Right cardiac atrium (tissue), 5 donors: ENCODE measurements around the gene CAPZB. TPM values are rescaled to one million over a fixed set of nuclear protein-coding genes. Genes with fewer than 3 reads are reported as not detected.

Experiments
- ATAC-seq, 2 donors: fragments of 200-7000 bp; cut with Tn5 transposase; one replicate each; pipeline versions ENCODE4 v1.8.0 to v1.9.1; 2020; ENCODE audit warnings: moderate library complexity in 2 of 2, mild to moderate bottlenecking in 1 of 2
- DNase-seq, 3 donors: peaks; one replicate each; pipeline ENCODE4 v3.0.0-alpha.2; 2020
- H3K27ac ChIP-seq: one replicate; pipeline ENCODE4 v1.5.1; 2013; ENCODE audit warnings: mild to moderate bottlenecking, low read length, control low read depth, moderate library complexity
- H3K27me3 ChIP-seq: one replicate; pipeline ENCODE4 v1.6.1; 2013; ENCODE audit not compliant: control insufficient read depth, insufficient read depth
- H3K4me1 ChIP-seq: one replicate; pipeline ENCODE4 v1.6.1; 2013; ENCODE audit warnings: low read length; ENCODE audit not compliant: control insufficient read depth, insufficient read depth
- H3K4me3 ChIP-seq: one replicate; pipeline ENCODE4 v1.5.1; 2013; ENCODE audit warnings: low read length, control low read depth
- H3K9me3 ChIP-seq: one replicate; pipeline ENCODE4 v1.6.1; 2013; ENCODE audit warnings: low read length; ENCODE audit not compliant: control insufficient read depth
- WGBS: extraction: QIAGEN DNeasy Blood & Tissue Kit; methylation state at CpG from one replicate; pipeline ENCODE4 v1.1.7; 2013; 5-methylcytosine and 5-hydroxymethylcytosine counted together
- intact Hi-C, 4 donors: fragments of 100-400 bp; cut with DNase I; formaldehyde crosslinking; loops; one replicate each; pipeline versions ENCODE4 v1.11.0 to v1.14.0; 2022 to 2023
- polyA plus RNA-seq: library from polyadenylated mRNA; stranded (reverse); fragments of 200-250 nt; gene quantifications from one replicate; pipeline ENCODE4 v1.2.3, GENCODE V29; 2013
- total RNA-seq, 4 donors: library from RNA; stranded (reverse); fragmentation: NEBNext Ultra II Directional; extraction: Animal tissue kit (Norgen Biotek cat#: 25700); gene quantifications; one replicate each; pipeline ENCODE4 v1.2.1, GENCODE V29; 2021
- donor health status: healthy with polysubstance abuse.
- donor health status: DM: no; HTN: yes; CAD: no.
- donor health status: DM: no; HTN: no; CAD: no.
- donor health status: DM: no; HTN: yes; CAD: no; lungs with severe emphysema.
- donor health status: DM: yes; HTN: yes; CAD: no.

CAPZB gene
- total and polyA plus RNA-seq, 5 donors, result 226 to 255 (median 228) TPM

DNA sequence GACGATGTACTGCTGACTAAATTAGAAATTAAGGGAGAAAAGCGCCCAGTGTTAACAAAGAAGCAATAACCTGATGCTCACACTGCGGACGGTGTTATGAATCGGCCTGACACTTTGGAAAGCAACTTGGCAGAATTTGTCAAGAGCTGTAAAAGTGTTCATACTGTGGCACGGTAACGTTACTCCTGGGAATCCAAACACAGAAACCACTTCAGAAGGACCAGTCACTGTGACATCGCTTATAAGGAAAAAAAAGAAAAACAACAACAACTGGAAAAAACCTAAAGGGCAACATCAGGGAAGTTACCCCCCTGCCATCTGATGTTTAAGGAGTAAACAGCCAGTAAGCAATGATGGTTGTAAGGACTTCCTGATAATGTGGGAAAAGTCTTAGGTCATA, 27.7 kb downstream of the CAPZB start:
- ATAC-seq (no peak), DNase-seq (no peak)
- Histone ChIP-seq H3K27ac (peak overlapping the region; percentile 66), H3K9me3 (no peaks in the 10 kb centered on the region), H3K4me3 (no peak overlapping the region), H3K27me3 (no peaks in the 10 kb centered on the region), H3K4me1 (peaks cover 35% of the 10 kb centered on the region)
- intact Hi-C loops, result no loop called here
- 58% methylated on average over 8 of the region's 8 CpGs for WGBS

DNA sequence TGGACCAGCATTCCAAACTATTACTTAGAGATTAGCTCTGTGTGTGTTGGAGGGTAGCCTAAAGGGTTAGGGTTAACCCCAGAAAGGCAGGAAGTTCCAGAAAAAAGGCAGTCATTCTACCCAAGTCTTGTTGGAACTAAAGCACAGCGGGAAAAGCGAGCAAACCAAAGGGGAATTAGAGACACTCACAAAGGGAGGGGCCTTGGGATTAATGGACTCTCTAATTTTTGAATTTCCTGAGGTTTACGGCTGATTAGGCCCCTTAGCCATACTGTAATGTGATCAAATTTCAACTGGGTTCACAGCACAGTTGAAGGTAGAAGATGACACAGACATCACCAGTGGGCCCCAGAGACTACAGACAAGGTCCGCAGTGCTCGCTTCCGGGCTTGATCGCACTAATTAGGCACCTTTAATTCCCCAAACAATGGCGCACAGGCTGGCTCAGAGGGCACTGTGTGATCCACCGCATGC, 28.3 kb downstream of the CAPZB start:
- ATAC-seq (peak in 1 of 2 donors; percentile 44), DNase-seq (peak in 1 of 3 donors; percentile 12)
- Histone ChIP-seq H3K4me1 (peaks cover 41% of the 10 kb centered on the region), H3K27ac (peak overlapping the region; percentile 66), H3K4me3 (no peak overlapping the region), H3K9me3 (no peaks in the 10 kb centered on the region), H3K27me3 (no peaks in the 10 kb centered on the region)
- intact Hi-C loops, result no loop called here
- 51% methylated on average over 9 of the region's 9 CpGs for WGBS

DNA sequence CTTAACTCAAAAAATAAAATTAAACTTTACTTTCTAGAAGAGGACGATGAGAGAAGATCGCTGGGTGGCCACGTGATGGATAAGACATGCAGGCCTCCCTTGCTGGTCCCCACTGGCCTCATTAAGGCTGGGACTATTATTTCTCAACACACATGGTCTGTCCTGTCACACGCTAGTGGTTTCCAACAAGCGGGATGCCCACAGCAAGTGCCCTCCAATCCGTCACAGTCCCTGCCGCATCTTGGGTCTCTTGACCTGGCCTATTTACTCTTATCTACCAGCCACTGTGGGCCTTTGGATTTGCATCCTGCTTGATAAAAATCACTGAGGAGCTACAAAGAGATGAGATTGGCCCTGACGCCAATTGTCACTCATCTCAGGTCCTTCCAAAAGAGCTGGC, 30.0 kb downstream of the CAPZB start:
- ATAC-seq (no peak), DNase-seq (peak in 1 of 3 donors; percentile 23)
- Histone ChIP-seq H3K27ac (peak overlapping the region; percentile 74), H3K4me3 (no peak overlapping the region), H3K4me1 (peaks cover 51% of the 10 kb centered on the region), H3K27me3 (no peaks in the 10 kb centered on the region), H3K9me3 (no peaks in the 10 kb centered on the region)
- intact Hi-C loops, result no loop called here
- 66% methylated on average over 8 of the region's 8 CpGs for WGBS

DNA sequence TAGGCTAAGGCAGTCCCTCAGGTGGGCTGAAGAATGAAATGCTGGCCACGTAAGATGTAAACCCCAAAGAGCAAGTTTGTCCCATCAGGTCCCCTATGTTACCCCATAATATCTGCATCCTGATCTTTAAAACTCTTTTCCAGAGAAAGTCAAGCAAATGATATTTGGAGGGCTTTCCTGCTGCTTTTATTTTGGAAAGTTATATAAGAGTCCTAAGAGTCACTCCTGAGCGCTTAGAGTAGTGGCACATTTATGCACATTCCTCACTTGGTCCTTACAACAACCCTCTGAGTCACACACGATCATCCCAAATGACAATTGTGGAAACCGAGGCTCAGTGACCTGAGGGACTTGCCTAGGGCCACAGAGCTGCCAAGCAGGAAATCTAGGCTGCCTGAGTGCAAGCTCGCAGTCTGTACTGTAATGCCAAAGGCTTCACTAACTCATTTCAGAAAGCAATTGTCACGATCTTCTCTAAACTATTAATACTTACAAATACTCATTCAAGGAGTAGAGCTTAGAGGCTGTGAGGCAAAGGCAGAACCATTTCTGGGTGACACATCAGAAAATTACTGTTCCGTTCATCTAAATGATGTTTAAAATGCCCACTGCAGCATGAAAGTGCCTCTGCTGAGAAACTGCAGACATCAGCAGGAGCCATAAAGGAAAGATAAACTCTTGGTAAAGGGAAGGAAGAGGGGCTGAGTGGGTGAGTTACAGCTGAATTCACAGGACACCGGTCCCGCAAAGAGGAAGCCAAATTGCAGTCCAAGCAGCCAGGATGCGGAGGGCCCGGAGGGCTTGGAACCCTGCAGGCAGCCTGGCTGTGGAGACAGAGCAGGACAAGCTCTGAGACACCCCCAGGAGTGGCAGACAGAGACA, 30.8 kb downstream of the CAPZB start:
- Histone ChIP-seq H3K27me3 (no peaks in the 10 kb centered on the region), H3K4me3 (no peak overlapping the region), H3K4me1 (peaks cover 51% of the 10 kb centered on the region), H3K27ac (peak overlapping the region; percentile 61), H3K9me3 (no peaks in the 10 kb centered on the region)
- WGBS, result 43% methylated on average over 11 of the region's 11 CpGs
- DNase-seq, result peak in 1 of 3 donors; percentile 65
- intact Hi-C loops, result no loop called here
- no peak for ATAC-seq

- H3K9me3 ChIP-seq, result no peaks in the 10 kb centered on the region
- H3K4me1 ChIP-seq, result peaks cover 58% of the 10 kb centered on the region
- intact Hi-C loops, result no loop called here
- H3K27me3 ChIP-seq, result no peaks in the 10 kb centered on the region
- WGBS, result 55% methylated on average over 3 of the region's 3 CpGs
- H3K4me3 ChIP-seq, result no peak overlapping the region
- ATAC-seq, result no peak
- peak overlapping the region; percentile 8 for H3K27ac ChIP-seq
- peak in 2 of 3 donors; percentile 70 to 71 for DNase-seq
These were observed 31.6 kb downstream of the CAPZB start for GRCh38 chr1:19453741-19454201.

GRCh38 chr1:19452221-19452663, 33.1 kb downstream of the CAPZB start:
- ATAC-seq, result peak; percentile 74 to 79
- Histone ChIP-seq H3K27ac (peak overlapping the region; percentile 88), H3K27me3 (no peaks in the 10 kb centered on the region), H3K9me3 (no peaks in the 10 kb centered on the region), H3K4me1 (peaks cover 57% of the 10 kb centered on the region), H3K4me3 (no peak overlapping the region)
- DNase-seq, result peak; percentile 87 to 92 (median 87)
- intact Hi-C loops, result no loop called here
- WGBS, result 47% methylated on average over 12 of the region's 12 CpGs

GRCh38 chr1:19450811-19451515, 34.4 kb downstream of the CAPZB start:
- H3K27me3 ChIP-seq, result no peaks in the 10 kb centered on the region
- DNase-seq, result peak in 1 of 3 donors; percentile 12
- intact Hi-C loops, result no loop called here
- WGBS, result 47% methylated on average over 6 of the region's 6 CpGs
- no peaks in the 10 kb centered on the region for H3K9me3 ChIP-seq
- H3K4me3 ChIP-seq, result no peak overlapping the region
- peak overlapping the region; percentile 59 for H3K27ac ChIP-seq
- peak; percentile 29 to 46 for ATAC-seq
- H3K4me1 ChIP-seq, result peaks cover 49% of the 10 kb centered on the region

- intact Hi-C loops, result no loop called here
- H3K9me3 ChIP-seq, result no peaks in the 10 kb centered on the region
- 78% methylated on average over 13 of the region's 13 CpGs for WGBS
These were observed 35.7 kb downstream of the CAPZB start for GRCh38 chr1:19449454-19450228.

DNA sequence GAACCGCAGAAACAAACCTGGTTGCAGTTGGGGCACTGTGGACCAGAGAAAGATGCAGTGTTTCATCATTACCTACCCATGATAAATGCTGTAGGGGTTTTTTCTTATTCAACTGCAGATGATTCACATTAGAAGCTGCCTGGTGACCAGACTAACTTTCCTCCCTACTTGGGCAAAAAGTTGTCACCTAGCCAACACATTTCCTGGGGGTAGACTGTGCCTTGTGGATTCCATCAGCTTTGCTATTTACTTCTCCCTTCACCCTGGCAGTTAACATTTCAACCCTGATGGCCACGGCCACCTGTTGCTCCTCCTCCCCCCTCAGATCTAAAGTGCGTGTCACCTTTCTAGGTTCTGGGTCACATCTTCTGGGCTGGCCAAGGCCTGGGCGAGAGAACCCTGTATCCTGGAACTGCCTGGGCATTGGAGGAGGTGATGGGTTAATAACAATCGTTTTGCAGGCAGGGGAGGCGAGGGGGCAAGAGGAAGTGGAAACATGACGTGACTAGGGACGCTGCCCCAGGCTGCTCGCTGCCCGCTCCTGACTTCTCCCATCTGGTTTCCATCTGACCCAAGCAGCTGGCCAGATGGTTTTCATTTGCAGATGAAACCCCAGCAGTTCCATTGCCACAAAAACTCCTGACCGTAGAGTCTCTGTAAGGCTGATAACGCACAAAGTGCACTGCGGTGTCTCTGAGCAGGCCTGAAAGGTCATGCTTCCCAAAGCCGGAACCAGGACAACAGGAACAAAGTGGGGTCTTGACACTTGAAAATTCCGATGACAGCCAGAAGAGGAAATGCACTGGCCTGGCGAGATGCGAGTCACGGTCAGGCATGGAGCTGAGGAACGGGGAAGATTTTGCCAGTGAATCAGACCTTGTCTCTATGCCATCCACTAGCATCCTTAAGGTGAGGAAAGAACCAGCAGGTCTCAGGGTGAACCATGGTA, 36.6 kb downstream of the CAPZB start:
- Histone ChIP-seq H3K27me3 (no peaks in the 10 kb centered on the region), H3K27ac (peak overlapping the region; percentile 88), H3K9me3 (no peaks in the 10 kb centered on the region), H3K4me1 (peaks cover 34% of the 10 kb centered on the region), H3K4me3 (no peak overlapping the region)
- 28% methylated on average over 19 of the region's 19 CpGs for WGBS
- intact Hi-C loops, result no loop called here
- DNase-seq, result peak; percentile 69 to 84 (median 78)
- peak; percentile 34 to 42 for ATAC-seq

More at GRCh38 chr1:19449454-19450228, 35.7 kb downstream of the CAPZB start:
- H3K27me3 ChIP-seq, result no peaks in the 10 kb centered on the region
- peaks cover 42% of the 10 kb centered on the region for H3K4me1 ChIP-seq
- DNase-seq, result peak in 1 of 3 donors; percentile 27
- no peak overlapping the region for H3K4me3 ChIP-seq
- ATAC-seq, result no peak
- H3K27ac ChIP-seq, result peak overlapping the region; percentile 88

DNA sequence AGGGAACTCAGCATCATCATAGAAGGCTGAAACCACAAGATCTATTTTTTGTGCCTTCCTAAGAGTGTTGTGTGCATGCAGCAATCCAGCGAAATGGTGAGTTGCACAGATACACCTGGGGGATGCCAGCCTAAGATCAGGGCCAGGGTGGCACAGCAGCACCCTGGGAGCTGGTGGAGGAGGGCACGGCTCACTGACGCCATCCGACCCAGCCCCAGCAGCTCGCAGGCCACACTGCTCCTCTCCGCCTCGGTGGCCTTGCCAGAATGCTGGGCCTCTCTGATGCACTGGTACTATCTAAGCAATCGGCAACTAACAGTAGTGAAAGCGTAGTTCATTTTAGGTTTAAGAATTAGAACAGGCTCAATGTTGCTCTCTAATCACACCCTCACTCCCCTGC, 37.8 kb downstream of the CAPZB start:
- Histone ChIP-seq H3K27me3 (no peaks in the 10 kb centered on the region), H3K27ac (no peak overlapping the region), H3K4me3 (no peak overlapping the region), H3K4me1 (peaks cover 32% of the 10 kb centered on the region), H3K9me3 (no peaks in the 10 kb centered on the region)
- DNase-seq, result peak in 1 of 3 donors; percentile 44
- no peak for ATAC-seq
- 85% methylated on average over 9 of the region's 9 CpGs for WGBS
- intact Hi-C loops, result no loop called here
